HG03354 (cell line): ENCODE results near the gene MFAP1.
A peak's percentile ranks its signal among the peaks of the same experiment; 100 is the strongest.
"Not testable (repeated sequence)": the region's sequence is repeated elsewhere in the genome, so short reads cannot be mapped to it uniquely, and the experiment has no call there.

Experiments
- ATAC-seq: cut with Tn5 transposase; IDR thresholded peaks from one replicate; pipeline ENCODE4 v1.9.1; 2021; ENCODE audit warnings: mild to moderate bottlenecking; ENCODE audit not compliant: unreplicated experiment, poor library complexity, severe bottlenecking

The MFAP1 gene

DNA sequence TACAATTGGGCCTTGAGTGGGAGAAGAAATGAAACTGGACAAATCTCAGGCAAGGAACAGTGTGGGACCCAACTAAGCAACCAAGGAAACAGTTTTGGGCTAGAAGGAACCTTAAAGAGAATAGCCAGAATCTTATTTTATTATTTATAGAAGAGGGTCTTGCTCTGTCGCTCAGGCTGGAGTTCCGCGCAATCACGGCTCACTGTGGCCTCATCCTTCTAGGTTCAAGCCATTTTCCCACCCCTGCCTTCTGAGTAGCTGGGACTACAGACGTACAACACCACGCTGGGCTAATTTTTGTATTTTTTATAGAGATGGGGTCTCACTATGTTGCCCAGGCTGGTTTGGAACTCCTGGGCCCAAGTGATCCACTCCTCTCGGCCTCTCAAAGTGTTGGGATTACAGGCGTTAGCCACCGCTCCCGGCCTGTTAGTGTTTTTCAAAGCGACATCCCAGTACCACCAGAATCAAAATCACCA, 1.6 kb upstream of the MFAP1 start:
- ATAC-seq = no peak

GRCh38 chr15:43825305-43825704, 815 bp upstream of the MFAP1 start:
- not testable (repeated sequence) for ATAC-seq

GRCh38 chr15:43821505-43821904, 3.0 kb downstream of the MFAP1 start:
- no peak for ATAC-seq

- ATAC-seq = not testable (repeated sequence)
These were observed 9.4 kb downstream of the MFAP1 start for GRCh38 chr15:43815064-43815463.

DNA sequence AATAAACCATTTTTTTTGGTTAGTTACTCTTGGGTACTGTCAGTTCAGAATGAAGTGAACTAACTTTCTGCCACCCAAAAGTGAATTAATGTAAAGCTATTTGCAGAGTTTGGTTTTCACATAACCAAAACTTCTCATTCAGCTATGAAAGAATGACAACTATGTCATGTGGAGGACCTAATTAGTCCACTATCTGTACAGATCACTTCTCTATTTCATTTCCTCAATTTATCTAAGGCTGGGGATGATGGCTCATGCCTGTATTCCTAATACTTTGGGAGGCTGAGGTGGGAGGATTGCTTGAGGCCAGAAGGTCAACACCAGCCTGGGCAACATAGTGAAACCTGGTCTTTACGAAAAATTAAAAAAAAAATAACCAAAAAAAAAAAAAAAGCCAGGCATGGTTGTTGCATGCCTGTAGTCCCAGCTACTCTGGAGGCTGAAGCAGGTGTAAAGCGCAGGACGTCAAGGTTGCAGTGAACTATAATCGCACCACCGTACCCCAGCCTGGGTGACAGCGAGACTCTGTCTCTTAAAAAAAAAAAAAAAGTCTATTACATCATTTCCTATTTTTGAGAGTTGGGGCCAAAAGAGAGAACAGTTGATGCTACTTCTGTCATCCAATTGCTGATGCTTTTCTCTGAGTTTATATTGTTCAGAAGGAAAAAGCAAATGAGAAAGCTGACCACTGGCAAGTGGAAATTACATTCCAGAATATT, 15.4 kb downstream of the MFAP1 start:
- peak; percentile 72 for ATAC-seq

DNA sequence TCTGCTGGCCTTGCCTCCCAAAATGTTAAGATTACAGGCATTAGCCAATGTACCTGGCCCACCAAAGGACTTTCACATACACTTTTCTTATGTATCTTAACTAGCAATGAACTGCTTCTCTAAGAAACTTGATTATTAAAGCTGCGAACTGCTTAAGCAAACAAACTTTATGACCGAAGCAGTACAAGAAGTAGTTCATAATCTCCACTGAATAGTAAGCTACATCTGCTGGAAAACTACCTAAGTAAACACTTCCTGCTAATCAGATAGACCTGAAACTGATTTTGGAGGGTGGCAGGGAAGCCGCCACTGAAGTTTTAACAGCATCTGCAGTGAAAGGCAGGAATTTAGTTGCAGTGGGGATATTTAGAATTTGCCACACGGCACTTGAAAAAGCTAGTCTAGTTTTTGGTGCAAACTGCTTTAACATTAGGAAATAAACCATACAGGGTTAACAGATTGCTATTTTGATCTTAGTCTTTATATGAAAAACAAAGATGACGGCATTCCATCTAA, 16.0 kb downstream of the MFAP1 start:
- no peak for ATAC-seq

DNA sequence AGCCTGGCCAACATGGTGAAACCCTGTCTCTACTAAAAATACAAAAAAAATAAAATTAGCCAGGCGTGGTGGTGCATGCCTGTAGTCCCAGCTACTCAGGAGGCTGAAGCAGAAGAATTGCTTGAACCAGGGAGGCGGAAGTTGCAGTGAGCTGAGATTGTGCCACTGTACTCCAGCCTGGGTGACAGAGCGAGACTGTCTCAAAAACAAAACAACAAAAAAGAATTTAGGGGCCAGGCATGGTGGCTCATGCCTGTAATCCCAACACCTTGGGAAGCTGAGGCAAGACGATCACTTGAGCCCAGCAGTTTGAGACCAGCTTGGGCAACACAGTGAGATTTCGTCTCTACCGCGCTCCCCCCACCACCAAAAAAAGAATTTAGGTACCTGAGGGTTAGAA, 21.8 kb downstream of the MFAP1 start:
- not testable (repeated sequence) for ATAC-seq

DNA sequence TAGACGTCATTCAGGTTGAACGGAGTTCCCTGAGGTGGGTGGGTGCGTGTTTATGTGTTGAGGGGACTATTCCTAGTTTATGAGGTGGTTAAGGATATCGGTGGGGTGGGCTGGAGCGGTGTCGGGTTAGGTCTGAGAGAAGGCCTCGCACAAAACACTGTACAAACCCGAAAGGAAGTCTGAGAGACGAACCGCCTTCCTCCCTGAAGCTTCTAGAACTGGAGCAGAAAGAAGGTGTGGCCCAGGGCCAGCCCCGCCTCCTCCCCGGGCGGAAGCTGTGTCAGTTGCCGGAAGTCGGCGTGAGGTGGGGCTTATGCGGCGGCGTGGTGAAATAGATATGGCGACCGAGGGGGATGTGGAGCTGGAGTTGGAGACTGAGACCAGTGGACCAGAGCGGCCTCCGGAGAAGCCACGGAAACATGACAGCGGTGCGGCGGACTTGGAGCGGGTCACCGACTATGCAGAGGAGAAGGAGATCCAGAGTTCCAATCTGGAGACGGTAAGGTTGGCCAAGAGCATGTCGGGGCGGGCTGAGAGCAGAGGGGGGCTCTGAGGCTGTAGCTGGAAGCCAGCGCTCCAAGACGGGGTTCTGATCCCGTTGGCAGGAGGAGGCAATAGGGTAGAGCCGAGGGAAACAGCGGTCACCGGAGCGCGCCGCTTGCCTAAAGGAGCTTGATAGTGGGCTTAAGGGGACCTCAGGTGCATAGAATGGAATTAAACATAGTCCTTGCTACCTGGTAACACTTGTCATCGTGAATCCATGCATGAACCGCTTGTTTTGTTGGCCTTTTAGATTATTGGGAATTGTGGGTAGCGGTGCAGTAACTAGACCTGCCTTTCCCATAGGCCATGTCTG, 24.0 kb downstream of the MFAP1 start, which contains the start of gene HYPK:
HYPK (plus strand) TSS at position 314 of the 856 bp plus-strand sequence; CDS start at position 338, 24 bp downstream.
- ATAC-seq = peak; percentile 90

DNA sequence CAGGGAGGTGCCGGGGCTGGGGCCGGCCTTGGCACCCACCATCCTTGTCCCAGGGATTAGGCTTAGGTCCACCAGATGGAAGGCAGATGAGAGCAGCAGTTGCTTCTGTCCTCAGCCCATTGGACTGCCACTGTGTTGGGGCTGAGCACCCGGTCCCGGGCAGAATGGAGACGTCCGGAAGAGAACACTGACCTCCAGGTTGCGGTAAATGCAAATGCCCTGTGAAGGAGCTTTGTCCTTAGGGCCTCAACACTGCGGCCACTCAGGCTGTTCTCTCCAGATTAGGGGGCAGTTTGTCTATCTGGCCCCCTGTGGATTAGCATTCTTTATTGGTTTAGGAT, 24.6 kb downstream of the MFAP1 start, which contains the start of gene SERINC4:
SERINC4 (minus strand) TSS at position 276 of the 341 bp plus-strand sequence; CDS start at position 42, 234 bp downstream.
- no peak for ATAC-seq

GRCh38 chr15:43799209-43799944, 25.1 kb downstream of the MFAP1 start:
- no peak for ATAC-seq

- ATAC-seq = no peak
These were observed 27.9 kb downstream of the MFAP1 start for GRCh38 chr15:43796566-43796965.

- ATAC-seq = no peak
These were observed 28.5 kb downstream of the MFAP1 start for GRCh38 chr15:43795997-43796396.

DNA sequence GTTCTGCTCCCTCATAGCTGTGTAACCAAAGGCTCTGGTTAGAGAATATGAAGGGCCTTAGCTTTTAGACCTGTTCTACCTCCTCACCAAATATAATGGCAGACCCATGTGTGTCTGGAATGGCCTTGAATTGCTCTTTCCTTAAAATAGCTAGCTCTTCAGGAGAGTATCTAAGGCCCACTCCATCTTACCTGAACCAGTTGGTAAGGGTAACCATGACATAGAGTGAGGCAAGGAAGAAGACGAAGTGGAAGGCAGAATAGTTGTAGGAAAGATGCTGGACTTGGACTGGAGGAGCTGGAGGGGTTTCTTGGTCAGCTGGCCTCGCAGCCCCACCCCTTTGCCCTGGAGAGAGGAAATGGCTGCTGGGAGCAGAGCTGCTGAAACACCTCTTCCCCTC, 29.3 kb downstream of the MFAP1 start:
- no peak for ATAC-seq

DNA sequence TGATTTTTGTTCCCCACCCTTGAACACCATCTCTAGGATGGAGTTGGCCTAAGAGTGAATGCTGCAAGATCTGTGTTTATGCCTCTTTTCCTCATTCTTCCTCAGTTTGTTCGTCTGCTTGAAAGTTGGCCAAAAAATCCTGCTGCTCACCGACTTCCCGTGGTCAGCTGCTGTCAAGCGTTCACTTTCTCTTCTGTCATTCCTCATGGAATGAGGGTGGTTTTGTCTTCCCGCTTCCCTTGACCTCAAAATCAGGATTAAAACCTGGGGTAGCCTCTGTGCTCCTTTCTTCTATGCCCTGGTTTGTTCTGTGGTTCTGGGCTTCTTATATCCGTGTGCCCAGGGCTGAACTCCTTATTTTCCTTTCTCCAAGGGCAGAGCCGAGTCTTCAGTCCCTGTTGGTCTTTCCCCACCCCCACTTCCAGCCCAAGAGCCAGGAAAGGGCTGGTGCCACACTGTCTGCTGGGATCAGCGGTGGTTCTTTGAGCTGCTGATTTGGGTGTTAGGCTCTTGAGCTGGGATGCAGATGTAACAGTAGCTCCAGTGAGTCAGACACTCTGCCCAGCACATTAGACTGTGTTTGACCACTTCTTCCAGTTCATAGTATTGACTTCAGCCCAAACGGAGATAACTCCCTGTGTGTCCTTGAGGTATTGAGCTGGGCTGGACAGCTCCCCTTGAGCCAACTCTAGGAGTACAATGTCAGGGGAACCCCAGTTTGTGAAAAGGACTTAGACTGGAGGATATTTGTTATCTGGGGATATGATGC, 30.0 kb downstream of the MFAP1 start:
- no peak for ATAC-seq

DNA sequence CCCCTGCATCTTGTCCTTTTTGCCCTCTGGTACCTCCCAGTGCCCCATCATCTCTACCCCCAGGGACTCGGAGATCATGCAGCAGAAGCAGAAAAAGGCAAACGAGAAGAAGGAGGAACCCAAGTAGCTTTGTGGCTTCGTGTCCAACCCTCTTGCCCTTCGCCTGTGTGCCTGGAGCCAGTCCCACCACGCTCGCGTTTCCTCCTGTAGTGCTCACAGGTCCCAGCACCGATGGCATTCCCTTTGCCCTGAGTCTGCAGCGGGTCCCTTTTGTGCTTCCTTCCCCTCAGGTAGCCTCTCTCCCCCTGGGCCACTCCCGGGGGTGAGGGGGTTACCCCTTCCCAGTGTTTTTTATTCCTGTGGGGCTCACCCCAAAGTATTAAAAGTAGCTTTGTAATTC, 30.8 kb downstream of the MFAP1 start:
- ATAC-seq = no peak

GRCh38 chr15:43792761-43793476, 31.6 kb downstream of the MFAP1 start:
- ATAC-seq = no peak

DNA sequence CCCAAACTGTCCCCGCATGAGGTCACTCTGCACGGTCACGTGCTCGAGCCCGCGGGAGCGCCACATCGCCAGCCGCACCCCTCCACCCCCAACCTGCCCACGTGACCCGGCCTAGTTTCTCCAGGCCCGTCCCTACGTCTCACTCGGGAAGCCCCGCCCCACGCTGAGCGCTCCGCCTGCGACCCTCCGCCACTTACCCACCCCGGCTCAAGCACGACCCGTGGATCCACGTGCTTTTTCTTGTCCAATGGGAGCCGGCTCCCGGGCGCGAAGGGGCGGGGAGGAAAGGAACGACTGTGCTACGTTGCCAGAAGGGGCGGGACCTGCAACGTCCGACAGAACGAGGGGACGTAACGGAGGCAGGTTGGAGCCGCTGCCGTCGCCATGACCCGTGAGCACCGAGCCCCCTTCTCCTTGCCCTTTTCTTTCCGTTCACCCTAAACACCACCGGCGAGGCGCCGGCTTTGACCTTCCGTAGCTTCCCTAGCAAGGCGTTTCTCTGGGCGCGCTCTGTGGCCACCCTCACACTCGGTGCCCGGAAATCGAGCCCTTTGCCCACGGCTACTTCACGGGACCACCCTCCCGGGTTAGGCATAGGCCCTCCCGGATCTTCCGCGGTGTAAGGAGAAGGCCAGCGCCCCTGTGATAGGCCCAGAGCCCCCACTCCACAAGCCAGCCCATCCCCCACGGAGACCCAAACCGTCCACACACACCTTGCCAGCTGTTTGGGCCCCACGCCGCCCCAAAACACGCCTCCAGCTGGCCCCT, 32.3 kb downstream of the MFAP1 start, which contains the start of gene SERF2:
SERF2 (plus strand) TSS at position 328 of the 768 bp plus-strand sequence; CDS start at position 385, 57 bp downstream.
- peak; percentile 91 for ATAC-seq

- ATAC-seq = no peak
These were observed 35.1 kb downstream of the MFAP1 start for GRCh38 chr15:43789409-43789808.
